ENCODE data around the gene FOXN1.
A peak's percentile ranks its signal among the peaks of the same experiment; 100 is the strongest.
"Not testable (repeated sequence)": the region's sequence is repeated elsewhere in the genome, so short reads cannot be mapped to it uniquely, and the experiment has no call there.

Gene FOXN1, protein sequence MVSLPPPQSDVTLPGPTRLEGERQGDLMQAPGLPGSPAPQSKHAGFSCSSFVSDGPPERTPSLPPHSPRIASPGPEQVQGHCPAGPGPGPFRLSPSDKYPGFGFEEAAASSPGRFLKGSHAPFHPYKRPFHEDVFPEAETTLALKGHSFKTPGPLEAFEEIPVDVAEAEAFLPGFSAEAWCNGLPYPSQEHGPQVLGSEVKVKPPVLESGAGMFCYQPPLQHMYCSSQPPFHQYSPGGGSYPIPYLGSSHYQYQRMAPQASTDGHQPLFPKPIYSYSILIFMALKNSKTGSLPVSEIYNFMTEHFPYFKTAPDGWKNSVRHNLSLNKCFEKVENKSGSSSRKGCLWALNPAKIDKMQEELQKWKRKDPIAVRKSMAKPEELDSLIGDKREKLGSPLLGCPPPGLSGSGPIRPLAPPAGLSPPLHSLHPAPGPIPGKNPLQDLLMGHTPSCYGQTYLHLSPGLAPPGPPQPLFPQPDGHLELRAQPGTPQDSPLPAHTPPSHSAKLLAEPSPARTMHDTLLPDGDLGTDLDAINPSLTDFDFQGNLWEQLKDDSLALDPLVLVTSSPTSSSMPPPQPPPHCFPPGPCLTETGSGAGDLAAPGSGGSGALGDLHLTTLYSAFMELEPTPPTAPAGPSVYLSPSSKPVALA

DNA sequence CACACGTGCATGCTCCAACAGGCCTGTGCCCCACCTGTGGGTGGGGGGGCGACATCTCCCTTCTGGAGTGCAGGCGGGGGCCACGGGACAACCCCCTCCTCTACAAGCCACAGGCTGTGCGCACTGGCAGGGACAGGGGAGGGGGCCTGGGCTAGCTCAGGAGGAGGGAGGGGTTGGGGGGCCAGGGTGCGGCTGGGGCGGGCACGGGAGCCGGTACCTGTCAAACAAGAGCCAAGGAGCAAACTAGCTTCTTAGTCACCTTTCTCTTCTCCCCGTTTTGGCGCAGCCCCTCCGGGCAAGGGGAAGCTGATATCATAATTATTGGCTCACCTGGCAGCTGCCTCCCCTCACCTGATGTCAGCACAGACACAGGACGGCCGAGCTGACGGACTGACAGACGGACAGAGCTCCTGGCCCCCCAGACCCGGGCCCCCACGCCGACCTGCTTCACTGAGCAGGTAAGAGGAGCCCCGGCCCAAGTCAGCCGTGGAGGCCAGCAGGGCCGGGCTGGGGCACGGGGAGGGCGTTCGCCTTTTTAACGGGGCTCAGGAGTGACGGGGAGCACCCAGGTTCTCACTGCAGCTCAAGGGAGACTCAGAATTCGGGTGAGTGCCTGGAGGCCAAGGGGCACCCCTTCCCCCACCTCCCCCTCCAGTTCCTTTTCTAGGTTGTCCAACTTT, at the start of gene FOXN1:
Gene FOXN1 (plus strand): TSS at position 363 of the 680 bp plus-strand sequence. CDS start 17,622 bp downstream, outside the sequence.
- DNase-seq: no peak

DNA sequence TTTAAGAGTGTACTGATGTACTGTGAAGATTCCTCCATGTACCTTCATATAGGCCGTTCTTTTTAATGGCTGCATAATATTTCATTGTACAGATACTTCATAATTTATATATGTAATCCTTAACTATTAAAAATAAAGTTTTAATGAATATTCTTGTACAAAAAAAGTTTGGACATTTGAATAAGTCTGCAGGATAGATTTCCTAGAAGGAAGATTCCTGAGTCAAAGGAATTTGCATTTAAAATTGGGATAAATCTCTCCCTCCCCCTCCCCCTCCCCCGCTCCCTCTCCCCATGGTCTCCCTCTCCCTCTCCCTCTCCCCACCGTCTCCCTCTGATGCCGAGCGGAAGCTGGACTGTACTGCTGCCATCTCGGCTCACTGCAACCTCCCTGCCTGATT, 48.3 kb upstream of the FOXN1 start:
- DNase-seq: no peak

DNA sequence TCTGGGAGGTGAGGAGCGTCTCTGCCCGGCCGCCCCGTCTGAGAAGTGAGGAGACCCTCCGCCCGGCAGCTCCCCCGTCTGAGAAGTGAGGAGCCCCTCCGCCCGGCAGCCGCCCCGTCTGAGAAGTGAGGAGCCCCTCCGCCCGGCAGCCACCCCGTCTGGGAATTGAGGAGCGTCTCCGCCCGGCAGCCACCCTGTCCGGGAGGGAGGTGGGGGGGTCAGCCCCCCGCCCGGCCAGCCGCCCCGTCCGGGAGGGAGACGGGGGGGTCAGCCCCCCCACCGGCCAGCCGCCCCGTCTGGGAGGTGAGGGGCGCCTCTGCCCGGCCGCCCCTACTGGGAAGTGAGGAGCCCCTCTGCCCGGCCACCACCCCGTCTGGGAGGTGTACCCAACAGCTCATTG, 47.3 kb upstream of the FOXN1 start:
- DNase-seq: not testable (repeated sequence)

DNA sequence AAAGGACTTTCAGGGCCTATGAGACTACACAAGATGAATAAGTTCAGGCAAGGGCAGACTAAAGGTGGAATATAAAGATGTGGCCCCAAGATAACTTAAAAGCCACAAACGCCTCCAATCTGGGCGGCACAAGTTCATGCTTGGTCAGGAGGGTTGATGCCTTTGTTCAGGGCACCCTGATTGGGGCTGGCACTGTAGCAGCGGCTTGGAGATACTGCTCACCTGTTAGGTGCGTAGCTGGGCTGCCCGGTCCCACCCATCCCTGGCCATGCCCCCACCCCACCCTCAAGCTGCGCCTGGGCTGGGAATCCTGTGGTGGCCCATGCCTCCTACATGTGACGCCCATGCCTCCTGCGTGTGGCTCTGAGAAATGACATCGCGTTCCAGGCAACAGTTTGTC, 45.2 kb upstream of the FOXN1 start:
- no peak for DNase-seq

DNA sequence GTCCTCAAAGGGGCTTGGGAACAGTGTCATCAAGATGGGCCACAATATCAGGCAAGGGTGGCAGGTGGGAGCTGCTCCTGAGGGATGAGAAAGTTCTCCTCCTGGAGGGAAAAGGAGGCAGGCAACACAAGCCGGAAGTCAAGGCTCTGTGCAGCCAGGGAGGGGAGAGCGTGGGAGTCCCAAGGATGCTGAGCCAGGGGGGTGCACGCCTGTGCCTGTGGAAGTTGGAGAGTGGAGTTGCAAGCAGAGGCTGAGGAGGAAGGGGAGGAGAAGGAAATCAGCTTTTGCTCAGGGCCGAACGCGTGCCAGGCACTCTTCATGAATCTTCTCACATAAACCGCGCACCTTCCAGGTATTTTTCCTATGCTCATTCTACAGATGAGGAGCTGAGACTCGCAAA, 40.1 kb upstream of the FOXN1 start:
- DNase-seq: no peak

DNA sequence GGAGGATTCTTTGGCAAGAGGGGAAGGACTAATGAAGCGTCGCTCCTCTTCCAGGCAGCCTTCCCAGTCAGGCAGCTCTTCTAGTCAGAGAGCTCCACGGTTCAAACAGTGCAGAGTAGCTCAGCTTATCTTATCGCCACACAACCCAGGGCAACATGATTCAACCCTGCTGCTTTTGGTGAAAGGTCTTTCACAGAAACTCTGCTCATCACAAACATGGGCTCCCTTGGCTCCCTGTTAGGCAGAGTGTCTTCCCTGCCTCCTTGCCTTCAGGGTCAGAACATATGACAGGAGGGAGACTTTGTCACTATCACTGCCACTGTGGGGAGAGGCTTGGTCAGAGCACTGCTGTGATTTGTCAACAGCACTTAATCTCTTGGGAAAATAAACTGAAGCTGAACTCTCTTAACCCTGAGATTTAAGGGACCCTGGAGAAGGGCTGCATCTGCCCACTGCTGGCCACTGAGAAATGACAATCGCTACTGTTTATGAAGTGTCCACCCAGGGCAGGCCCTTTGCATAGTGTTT, 39.6 kb upstream of the FOXN1 start:
- DNase-seq: no peak

DNA sequence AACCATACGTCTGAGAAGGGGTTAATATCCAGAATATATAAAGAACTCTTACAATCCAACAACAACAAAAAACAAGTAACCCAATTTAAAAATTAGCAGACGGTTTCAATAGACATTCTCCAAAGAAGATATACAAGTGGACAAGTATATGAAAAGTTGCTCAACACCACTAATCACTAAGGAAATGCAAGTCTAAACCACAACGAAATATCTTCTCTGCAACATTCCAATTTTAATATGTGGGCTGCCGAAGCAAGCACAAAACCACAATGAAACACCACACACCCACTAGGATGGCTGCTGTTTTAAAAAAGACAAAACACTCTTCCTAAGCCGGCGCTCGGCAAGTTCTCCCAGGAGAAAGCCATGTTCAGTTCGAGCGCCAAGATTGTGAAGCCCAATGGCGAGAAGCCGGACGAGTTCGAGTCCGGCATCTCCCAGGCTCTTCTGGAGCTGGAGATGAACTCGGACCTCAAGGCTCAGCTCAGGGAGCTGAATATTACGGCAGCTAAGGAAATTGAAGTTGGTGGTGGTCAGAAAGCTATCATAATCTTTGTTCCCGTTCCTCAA, 38.6 kb upstream of the FOXN1 start:
- DNase-seq: no peak

DNA sequence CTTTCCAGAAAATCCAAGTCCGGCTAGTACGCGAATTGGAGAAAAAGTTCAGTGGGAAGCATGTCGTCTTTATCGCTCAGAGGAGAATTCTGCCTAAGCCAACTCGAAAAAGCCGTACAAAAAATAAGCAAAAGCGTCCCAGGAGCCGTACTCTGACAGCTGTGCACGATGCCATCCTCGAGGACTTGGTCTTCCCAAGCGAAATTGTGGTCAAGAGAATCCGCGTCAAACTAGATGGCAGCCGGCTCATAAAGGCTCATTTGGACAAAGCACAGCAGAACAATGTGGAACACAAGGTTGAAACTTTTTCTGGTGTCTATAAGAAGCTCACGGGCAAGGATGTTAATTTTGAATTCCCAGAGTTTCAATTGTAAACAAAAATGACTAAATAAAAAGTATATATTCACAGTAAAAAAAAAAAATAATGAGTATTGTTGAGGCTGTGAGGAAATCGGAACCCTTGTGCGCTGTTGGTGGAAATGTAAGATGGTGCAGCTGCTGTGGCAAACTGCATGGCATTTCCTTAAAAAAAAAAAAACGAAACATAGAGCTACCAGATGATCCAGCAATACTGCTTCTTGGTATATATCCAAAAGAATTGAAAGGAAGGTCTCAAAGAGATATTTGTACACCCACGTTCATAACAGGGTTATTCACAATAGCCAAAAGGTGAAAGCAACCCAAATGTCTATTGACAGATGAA, 38.0 kb upstream of the FOXN1 start:
- not testable (repeated sequence) for DNase-seq

DNA sequence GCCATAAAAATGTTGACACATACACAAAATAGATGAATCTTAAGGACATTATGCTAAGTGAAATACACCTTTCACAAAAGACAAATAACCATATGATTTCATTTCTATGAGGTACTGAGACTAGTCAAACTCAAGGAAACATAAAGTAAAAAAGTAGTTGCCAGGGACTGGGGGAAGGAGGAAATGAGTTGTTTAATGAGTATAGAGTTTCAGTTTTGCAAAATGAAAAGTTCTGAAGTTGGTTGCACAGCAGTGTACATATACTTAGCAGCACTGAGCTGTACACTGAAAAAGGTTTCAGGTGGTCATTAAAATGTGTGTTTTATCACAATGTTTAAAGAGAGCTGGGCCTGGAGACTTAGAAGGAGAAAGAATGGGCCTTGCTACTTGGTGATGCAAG, 37.4 kb upstream of the FOXN1 start:
- DNase-seq: no peak

DNA sequence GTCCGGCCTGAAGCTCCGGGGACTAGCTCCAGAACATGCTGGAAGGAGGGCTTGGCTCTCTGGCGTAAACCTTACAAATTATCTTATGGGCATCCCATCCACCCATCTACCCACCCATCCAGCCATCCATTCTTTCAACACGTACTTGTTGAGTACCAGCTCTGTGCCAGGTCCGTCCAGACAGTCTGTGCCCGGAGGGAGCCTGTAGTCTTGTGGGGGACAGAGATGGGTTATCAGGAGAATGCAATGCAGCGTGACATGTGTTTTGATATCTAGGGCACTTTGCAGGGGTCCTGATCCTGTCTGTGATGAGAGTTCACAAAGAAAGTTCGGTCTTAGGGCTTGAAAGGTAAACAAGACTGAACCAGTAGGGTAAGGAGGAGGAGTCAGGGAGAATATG, 36.8 kb upstream of the FOXN1 start:
- DNase-seq: no peak

DNA sequence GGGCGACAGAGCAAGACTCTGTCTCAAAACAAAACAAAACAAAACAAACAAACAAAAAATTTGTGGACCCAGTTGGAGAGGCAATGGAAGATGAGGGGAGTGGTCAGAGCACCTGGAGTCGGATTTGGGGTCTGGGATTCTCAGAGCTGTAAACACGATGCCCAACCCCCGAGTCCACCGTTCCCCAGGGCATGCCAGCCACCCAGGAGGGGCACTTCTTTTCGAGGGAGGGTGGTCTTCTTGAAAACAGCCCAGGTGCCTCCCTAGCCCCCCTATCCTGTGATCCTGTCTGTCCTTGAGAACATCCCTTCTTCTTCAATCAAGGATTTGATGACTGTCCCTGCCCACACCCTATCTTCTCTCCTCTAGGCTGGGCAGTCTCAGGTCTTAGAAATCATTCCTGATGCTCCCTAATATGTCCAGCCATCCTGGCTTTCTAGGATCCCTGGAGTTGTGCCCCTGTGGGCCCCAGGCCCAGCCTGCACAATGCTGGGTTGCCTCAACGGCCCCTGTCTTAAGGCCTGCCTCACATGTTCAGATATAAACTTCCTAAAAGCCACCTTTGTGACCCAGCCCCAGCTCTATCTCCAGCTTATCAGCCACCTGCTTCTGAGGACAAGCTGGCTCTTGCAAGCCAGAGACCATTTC, 35.8 kb upstream of the FOXN1 start:
- no peak for DNase-seq

DNA sequence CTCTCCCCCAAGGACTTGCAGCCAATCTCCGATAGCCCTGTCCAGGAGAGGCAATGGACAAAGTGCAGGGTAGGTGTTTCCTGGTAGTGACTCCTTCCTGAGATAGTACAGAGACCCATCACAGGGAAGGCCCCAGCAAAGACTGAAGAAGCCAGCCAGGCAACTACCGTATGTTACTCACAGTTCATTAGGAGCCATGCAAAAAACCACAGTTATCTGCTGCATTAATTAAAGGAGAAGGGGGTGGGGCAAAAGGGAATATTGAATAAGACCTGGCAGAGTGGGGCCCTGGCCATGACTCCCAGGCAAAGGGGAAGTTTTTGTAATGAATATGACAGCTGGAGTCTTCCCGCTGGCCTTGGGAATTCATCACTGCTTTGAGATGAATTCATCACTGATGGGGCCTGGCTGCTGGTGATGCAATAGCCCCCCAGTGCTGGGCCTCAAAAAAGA, 35.2 kb upstream of the FOXN1 start:
- no peak for DNase-seq

DNA sequence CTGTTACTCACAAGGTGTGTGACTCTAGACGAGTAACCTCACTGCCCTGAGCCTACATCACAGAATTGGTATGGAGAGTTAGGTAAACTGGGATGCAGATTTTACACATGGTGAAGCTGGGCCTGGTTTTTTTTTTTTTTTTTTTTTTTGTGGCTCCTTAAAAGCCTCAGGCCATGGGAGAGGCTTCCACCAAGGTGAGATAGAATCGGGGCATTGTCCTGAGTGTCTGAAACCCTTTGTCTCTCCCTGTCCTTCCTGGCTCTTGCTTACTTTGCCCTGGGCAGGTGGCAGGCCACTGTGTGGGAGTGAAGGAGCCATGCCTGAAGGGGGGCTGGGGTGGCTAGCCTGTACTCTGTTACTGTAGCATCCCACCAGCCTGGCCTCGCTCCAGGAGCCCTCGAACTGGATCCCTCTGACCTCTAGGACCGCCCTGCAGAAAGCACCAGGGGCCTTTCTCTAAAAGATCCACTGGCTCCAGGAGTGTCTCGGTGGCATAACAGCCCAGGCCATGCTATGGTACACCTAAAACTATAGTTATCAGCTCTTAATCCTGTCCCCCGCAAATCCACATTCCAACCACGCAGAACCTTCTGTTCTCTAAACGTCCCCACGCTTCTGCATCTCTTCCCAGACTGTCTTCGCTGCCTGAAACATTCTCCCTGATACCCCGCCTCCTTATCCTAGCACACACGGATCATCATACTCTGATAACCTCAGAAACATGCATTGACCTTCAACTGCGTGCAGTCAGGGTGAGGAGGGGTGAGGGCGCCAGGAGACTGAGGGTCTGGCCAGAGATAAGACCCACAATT, 34.4 kb upstream of the FOXN1 start:
- DNase-seq: no peak

DNA sequence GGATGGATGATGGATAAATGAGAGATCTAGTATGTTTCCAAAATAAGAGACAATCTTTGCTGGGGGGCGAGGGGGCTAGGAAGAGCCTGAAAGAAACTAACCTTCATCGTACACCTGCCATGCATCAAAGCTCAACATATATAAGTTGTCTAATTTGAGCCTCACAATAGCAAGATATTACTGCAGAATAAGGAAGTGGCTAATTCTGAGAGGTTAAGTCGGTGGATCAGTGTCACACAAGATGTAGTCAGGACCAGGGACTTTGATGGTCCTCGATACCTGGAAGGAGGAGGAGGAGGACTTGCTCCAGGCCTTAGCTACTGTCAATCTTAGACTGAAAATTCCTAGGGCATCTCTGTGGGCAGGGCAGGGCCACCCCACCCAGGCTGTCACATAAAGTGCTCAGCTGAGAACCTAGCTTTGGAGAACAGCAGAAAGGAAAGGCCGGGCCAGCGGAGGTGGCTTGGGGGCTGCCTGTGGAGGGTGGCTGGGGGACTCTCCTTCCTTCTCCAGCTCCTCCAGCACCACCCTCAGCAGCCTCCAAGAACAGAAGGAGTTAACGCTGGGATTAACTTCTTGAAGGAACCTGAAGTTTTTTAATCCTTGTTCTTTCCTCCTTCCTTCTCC, 33.2 kb upstream of the FOXN1 start:
- DNase-seq: no peak

DNA sequence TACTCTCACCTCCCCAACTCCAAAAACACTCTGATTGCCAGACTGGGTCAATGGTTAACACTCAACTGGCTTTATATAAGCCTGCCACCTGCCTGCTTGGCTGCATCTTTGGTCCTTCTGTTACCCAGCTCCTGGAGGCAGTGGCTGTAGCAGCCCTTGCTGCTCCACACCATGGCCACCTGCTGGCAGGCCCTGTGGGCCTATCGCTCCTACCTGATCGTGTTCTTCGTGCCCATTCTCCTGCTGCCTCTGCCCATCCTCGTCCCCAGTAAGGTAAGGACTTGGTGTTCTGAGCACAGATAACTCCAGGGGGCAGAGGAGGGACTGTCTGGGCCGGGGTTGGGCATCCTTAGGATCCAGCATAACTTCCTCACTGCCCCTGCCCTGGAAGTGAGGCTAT, 32.6 kb upstream of the FOXN1 start, which contains the start of gene SLC13A2:
Gene SLC13A2 (plus strand): TSS at position 103 of the 400 bp plus-strand sequence. CDS start 69 bp downstream, at position 172.
- peak; percentile 8 for DNase-seq

DNA sequence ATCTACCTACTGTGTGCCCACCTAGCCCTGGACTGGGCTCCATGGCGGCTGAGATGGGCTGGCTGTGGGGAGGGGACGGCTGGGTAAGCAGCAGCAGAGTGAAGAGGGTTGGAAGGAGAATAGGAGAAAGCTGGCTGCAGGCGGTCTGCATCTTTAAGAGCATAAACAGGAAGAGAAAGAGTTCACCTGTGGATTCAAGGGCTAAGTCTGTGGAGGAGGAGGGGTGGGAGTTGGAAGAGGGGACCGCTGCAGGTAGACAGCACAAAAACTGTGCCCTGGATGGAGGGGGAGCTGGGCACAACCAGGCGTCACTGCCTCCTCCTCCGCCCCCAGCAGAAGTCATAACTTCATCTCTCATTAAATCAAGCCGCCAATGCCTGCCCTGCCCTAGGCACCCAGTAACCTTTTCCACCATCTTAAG, 32.0 kb upstream of the FOXN1 start:
- no peak for DNase-seq

DNA sequence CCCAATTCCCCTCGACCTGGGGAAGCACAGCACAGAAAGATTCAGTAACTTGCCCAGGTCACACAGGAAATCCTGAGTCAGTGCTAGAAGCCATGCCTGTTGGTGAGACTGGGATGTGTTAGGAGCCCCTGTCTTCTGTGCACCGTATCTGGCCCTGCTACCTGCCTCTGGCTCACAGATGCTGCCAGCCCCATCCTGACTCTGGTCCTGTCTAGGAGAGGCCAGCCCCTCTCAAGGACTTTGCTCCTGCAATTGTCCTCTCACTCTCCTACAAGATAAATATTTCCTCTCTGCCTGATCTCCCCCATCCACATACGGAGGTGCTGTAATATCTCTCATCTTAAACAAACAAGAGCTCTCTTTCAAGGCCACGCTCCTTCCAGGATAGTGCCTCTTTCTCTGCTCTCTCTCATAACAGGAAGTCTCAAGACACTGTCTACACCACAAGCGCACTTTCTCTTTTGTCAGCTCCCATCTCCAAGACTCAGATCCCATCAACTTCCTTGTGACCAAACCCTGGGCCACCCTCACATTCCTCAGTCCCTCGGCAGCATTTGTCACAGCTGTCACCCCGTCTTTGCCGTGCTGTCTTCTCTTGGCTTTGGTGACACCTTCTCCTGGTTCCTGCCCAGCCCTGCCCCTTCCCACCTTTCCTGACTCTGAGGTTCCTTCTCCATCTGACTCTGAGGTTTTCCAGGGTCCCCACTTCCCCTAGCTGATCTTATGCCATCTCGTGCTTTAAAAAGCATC, 30.8 kb upstream of the FOXN1 start:
- DNase-seq: no peak

DNA sequence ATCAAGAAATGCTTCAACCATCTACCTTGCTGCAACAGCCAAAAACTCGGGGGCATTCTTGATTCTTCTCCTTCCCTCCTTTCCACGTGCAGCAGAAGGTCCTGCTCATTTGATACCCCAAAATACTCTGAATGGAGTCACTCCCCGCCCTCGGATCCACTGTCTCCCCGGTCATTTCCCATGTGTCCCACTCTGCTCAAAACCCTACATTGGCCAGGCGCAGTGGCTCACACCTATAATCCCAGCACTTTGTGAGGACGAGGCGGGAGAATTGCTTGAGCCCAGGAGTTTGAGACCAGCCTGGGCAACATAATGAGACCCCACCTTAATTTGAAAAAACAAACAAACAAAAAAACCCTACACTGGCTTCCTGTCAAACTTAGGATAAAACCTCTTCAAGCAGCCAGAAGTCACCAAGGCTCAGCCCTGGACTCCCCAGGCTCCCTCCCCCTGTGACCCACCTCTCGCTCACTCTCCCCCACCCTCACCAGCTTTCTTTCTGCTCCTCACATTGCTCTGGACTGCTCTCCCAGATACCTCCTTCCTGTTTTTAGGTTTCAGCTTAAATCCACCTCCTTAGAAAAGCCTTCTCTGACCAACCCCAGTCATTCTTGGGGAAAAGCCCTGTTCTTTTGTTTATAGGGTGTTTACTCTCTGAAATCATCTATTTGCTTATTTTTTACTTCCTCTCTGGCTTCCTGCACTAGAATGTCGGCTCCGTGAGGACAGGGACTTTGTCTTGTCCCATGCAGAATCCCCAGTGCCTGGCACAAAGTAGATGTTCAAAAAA, 29.9 kb upstream of the FOXN1 start:
- DNase-seq: no peak

DNA sequence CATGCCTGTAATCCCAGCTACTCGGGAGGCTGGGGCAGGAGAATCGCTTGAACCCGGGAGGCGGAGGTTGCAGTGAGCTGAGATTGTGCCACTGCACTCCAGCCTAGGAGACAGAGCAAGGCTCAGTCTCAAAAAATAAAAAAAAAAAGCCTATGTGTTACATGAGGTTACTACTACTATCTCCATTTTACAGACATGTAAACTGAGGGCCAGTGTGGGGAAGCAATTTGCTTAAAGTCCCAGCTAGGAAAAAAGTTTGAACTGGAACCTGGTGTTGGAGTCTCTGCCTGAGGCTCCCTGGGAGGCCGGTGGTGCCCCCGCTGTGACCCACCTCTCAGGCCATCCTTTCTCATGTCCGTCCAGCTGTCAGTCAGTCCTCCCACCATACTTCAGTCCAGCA, 28.2 kb upstream of the FOXN1 start:
- no peak for DNase-seq
